Thoracic aorta (tissue), 2 donors: ENCODE results near the gene JAKMIP2. TPM values are rescaled to one million over a fixed set of nuclear protein-coding genes. Genes with fewer than 3 reads are reported as not detected.
"Not testable (repeated sequence)": the region's sequence is repeated elsewhere in the genome, so short reads cannot be mapped to it uniquely, and the experiment has no call there.

Experiments used
- ATAC-seq: fragments of 150-250 bp; one replicate; pipeline ENCODE4 v1.8.0; 2017; ENCODE audit warnings: low read depth; ENCODE audit not compliant: insufficient number of reproducible peaks, low FRiP score
- DNase-seq: peaks from one replicate; pipeline ENCODE4 v3.0.0-alpha.2; 2020; ENCODE audit warnings: low spot score
- H3K27ac ChIP-seq, 2 donors: fragments of 200-600 bp; sonication (generic); 1 replicate in 1 of 2; 2 replicates in 1 of 2; pipeline ENCODE4 v1.5.1; 2016; ENCODE audit warnings: mild to moderate bottlenecking in 2 of 2, moderate library complexity in 2 of 2
- H3K27me3 ChIP-seq: fragments of 200-600 bp; sonication (generic); replicated peaks from 2 replicates; pipeline ENCODE4 v1.6.0; 2016; ENCODE audit warnings: mild to moderate bottlenecking; ENCODE audit not compliant: insufficient read depth
- H3K36me3 ChIP-seq: fragments of 200-600 bp; sonication (generic); one replicate; pipeline ENCODE4 v1.5.1; 2016
- H3K4me1 ChIP-seq, 2 donors: fragments of 200-600 bp; sonication (generic); 1 replicate in 1 of 2; 2 replicates in 1 of 2; pipeline versions ENCODE4 v1.5.1 to v1.6.0; 2016; ENCODE audit warnings: low read depth in 2 of 2, mild to moderate bottlenecking in 1 of 2; ENCODE audit not compliant: control insufficient read depth in 1 of 2
- H3K4me3 ChIP-seq: fragments of 200-600 bp; sonication (generic); 2 replicates; pipeline ENCODE4 v1.5.1; 2016; ENCODE audit warnings: mild to moderate bottlenecking
- H3K9me3 ChIP-seq: fragments of 200-600 bp; sonication (generic); 2 replicates; pipeline ENCODE4 v1.5.1; 2016
- CTCF ChIP-seq: fragments of 200-600 bp; sonication (generic); IDR thresholded peaks from one replicate; pipeline ENCODE4 v1.5.1; 2019; ENCODE audit warnings: antibody characterized with exemption
- total RNA-seq, 2 donors: library from RNA; depleted of rRNA; stranded (reverse); fragments of >200 nt; gene quantifications; one replicate each; pipeline versions ENCODE4 v1.1.0 to v1.2.3, GENCODE V29; 2016

JAKMIP2 gene
- total RNA-seq, 2 donors from 2014 or later, result 0.49 to 1.6 TPM

- TF ChIP-seq CTCF, result no peak
- DNase-seq (no peak), ATAC-seq (no peak)
- Histone ChIP-seq H3K27ac (no peak overlapping the region), H3K4me3 (no peak overlapping the region), H3K4me1 (no peaks in the 10 kb centered on the region), H3K9me3 (no peaks in the 10 kb centered on the region), H3K27me3 (no peaks in the 10 kb centered on the region), H3K36me3 (no peaks in the 10 kb centered on the region)
Observed at GRCh38 chr5:147732291-147732883, 50.1 kb downstream of the JAKMIP2 start.

GRCh38 chr5:147731431-147732290, 50.9 kb downstream of the JAKMIP2 start:
- ATAC-seq (no peak), DNase-seq (no peak)
- Histone ChIP-seq H3K36me3 (no peaks in the 10 kb centered on the region), H3K4me1 (no peaks in the 10 kb centered on the region), H3K4me3 (no peak overlapping the region), H3K9me3 (no peaks in the 10 kb centered on the region), H3K27ac (no peak overlapping the region), H3K27me3 (no peaks in the 10 kb centered on the region)
- TF ChIP-seq CTCF, result no peak

- Histone ChIP-seq H3K27ac (no peak overlapping the region), H3K4me1 (no peaks in the 10 kb centered on the region), H3K4me3 (no peak overlapping the region), H3K27me3 (no peaks in the 10 kb centered on the region), H3K9me3 (no peaks in the 10 kb centered on the region), H3K36me3 (no peaks in the 10 kb centered on the region)
- DNase-seq (no peak), ATAC-seq (no peak)
- no peak for TF ChIP-seq CTCF
Observed at GRCh38 chr5:147727200-147727599, 55.3 kb downstream of the JAKMIP2 start.

- H3K4me1 ChIP-seq, result not testable (repeated sequence)
Observed at GRCh38 chr5:147721191-147721960, 61.2 kb downstream of the JAKMIP2 start.

GRCh38 chr5:147713550-147714295, 68.8 kb downstream of the JAKMIP2 start:
- no peak overlapping the region for H3K27ac ChIP-seq
- no peaks in the 10 kb centered on the region for H3K36me3 ChIP-seq
- H3K27me3 ChIP-seq, result no peaks in the 10 kb centered on the region
- H3K4me3 ChIP-seq, result no peak overlapping the region
- H3K4me1 ChIP-seq, result no peaks in the 10 kb centered on the region
- TF ChIP-seq CTCF, result no peak
- ATAC-seq (no peak), DNase-seq (no peak)
- no peaks in the 10 kb centered on the region for H3K9me3 ChIP-seq

More at GRCh38 chr5:147721191-147721960, 61.2 kb downstream of the JAKMIP2 start:
- not testable (repeated sequence) for H3K9me3 ChIP-seq, H3K27ac ChIP-seq, H3K4me3 ChIP-seq, H3K27me3 ChIP-seq, ATAC-seq, DNase-seq, H3K36me3 ChIP-seq
